ENCODE results near the gene MED16. TPM values are rescaled to one million over a fixed set of nuclear protein-coding genes. Genes with fewer than 3 reads are reported as not detected.
A peak's percentile ranks its signal among the peaks of the same experiment; 100 is the strongest.

The MED16 gene
- total RNA-seq, 1 donor from 2014 or later: 51.8 TPM

GRCh38 chr19:917323-918151, 24.6 kb upstream of the MED16 start, which contains the start of gene KISS1R:
TSS of gene KISS1R (plus strand) at chr19:917333. CDS start at chr19:917503, 170 bp downstream.
- peak; percentile 77 for DNase-seq
- H3K27ac ChIP-seq: no peak within 1 kb of the TSS
- no peaks in the 10 kb centered on the region for H3K36me3 ChIP-seq
- peaks cover 25% of the 10 kb centered on the region for H3K4me1 ChIP-seq
- peaks cover 56% of the 10 kb centered on the region for H3K27me3 ChIP-seq
- H3K4me3 ChIP-seq: peak within 1 kb of the TSS; percentile 35
- intact Hi-C loops (cut with DNase I): loop anchor here (5.0 kb wide), 1 partner anchor 60 kb away; the partner anchor contains the start of gene CFD
- no peaks in the 10 kb centered on the region for H3K9me3 ChIP-seq
- ATAC-seq: peak; percentile 20
- TF ChIP-seq CTCF (IDR thresholded peaks at IDR 0.05): peak; percentile 41

DNA sequence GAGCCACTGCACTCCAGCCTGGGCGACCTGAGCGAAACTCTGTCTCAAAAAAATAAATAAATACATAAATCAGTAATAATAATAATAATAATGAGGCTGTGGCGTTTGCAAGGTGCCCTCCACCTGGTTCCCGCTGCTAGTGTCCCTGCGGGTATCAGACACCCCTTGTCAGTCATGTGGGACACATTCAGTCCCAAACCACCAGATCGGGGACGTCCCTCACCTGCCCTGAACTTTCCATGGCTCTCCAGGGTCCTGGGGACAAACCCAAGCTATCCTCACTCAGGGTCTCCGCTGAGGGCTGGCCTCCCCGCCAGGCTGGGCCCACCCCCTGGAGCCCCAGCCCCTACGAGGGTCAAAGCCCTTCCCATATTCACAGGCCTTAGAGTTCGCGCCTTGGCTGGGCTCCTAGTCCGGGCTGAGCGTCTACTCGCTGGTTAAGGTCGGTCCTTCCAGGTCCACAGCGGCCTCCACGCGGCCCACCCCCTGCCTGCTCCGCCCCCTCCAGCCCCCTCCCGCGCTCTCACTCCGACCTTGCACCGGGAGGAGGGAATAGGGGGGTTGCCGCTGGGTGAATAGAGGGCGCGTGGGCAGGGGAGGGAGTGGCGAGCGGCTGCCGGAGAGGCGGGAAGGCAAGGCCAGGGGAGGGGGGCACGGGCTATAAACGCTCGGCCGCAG, 23.8 kb upstream of the MED16 start:
- no peak for TF ChIP-seq CTCF (IDR thresholded peaks at IDR 0.05)
- Histone ChIP-seq H3K4me3 (peak overlapping the region; percentile 35), H3K4me1 (peaks cover 25% of the 10 kb centered on the region), H3K36me3 (no peaks in the 10 kb centered on the region), H3K27ac (no peak overlapping the region), H3K9me3 (no peaks in the 10 kb centered on the region), H3K27me3 (peaks cover 56% of the 10 kb centered on the region)
- no peak for ATAC-seq
- no peak for DNase-seq
- intact Hi-C loops (cut with DNase I): loop anchor here (5.0 kb wide), 1 partner anchor 59 kb away; the partner anchor contains the start of gene CFD

DNA sequence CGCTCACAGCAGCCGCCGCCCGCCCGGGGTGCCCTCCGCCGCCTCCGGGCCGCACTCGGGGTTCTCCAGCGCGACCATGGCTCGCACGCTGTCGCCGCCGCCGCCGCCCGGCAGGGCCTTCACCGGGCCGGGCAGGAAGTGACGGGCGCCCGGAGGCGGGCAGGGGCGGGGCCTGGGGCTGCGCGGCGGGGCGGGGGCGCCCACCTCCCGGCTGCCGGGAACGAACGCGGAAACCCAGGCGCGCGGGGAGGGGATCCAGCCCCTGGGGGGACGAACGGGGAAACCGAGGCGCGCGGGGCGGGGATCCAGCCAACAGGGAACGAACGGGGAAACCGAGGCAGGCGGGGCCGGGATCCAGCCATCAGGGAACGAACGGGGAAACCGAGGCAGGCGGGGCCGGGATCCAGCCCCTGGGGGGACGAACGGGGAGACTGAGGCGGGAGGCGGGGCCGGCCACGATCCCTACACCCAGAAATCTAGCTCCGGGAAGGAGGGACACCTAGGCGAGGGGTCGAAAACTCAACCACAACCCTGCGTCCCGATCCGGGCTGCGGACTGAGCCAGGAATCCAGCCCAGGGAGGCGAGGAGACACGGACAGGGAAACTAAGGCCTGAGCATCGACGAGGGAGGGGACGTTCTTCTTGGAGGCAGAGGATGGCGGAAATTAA, 20.2 kb upstream of the MED16 start, which contains the start of gene R3HDM4:
Gene R3HDM4, minus strand, starts transcription at position 140 of the 669 bp plus-strand sequence. Its CDS starts 62 bp downstream, at position 78.
- DNase-seq: peak; percentile 93
- Histone ChIP-seq H3K4me3 (peak within 1 kb of the TSS; percentile 83), H3K4me1 (peaks cover 38% of the 10 kb centered on the region), H3K9me3 (no peaks in the 10 kb centered on the region), H3K27me3 (peaks cover 24% of the 10 kb centered on the region), H3K27ac (peak within 1 kb of the TSS; percentile 94), H3K36me3 (no peaks in the 10 kb centered on the region)
- no peak for TF ChIP-seq CTCF (IDR thresholded peaks at IDR 0.05)
- intact Hi-C loops (cut with DNase I): no loop called here
- ATAC-seq: peak; percentile 84

DNA sequence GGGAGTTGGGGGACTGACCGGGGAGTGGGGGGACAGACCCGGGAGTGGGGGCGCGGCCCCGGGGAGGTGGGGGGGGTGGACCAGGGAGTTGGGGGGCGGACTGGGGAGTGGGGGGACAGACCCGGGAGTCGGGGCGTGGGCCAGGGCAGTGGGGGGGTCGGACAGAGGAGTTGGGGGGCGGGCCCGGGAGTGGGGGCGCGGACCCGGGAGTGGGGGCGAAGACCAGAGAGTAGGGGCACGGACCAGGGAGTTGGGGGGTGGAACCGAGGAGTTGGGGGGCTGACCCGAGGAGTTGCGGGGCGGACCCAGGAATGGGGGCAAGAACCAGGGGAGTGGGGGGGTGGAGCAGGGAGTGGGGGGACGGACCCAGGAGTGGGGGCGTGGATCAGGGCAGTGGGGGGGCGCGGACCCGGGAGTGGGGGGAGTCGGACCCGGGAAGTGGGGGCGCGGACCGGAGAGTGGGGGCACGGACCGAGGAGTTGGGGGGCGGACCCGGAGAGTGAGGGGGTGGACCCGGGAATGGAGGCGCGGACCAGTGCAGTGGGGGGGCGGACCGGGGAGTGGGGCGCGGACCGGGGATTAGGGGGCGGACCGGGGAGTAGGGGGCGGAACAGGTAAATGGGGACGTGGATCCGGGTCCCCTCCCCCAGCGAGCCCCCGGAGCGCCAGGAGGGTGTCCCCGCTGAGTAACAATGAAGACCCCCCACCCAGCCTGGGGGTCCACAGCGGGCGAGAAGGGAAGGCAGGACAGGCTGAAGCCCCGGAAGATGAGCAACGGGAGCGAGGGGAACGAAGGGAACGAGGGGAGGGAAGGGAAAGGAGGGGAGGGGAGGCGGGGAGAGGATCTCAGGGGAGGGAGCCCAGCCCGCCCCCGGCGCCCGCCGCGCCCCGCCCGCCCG, 19.4 kb upstream of the MED16 start:
- ATAC-seq: peak; percentile 1
- TF ChIP-seq CTCF (IDR thresholded peaks at IDR 0.05): no peak

More for the DNA sequence above, 19.4 kb upstream of the MED16 start:
- Histone ChIP-seq H3K4me1 (peaks cover 31% of the 10 kb centered on the region), H3K36me3 (no peaks in the 10 kb centered on the region), H3K4me3 (peak overlapping the region; percentile 83), H3K27ac (peak overlapping the region; percentile 76), H3K27me3 (peaks cover 16% of the 10 kb centered on the region), H3K9me3 (no peaks in the 10 kb centered on the region)
- intact Hi-C loops (cut with DNase I): no loop called here
- DNase-seq: no peak

Data from upper lobe of right lung (tissue), 1 donor.